IPS DF 19.7 (cell line): ENCODE measurements around the gene LXN.

Experiments used
- DNase-seq: peaks from one replicate; pipeline ENCODE4 v3.0.0-alpha.2; 2013; ENCODE audit warnings: low read depth, low spot score

The LXN gene

DNA sequence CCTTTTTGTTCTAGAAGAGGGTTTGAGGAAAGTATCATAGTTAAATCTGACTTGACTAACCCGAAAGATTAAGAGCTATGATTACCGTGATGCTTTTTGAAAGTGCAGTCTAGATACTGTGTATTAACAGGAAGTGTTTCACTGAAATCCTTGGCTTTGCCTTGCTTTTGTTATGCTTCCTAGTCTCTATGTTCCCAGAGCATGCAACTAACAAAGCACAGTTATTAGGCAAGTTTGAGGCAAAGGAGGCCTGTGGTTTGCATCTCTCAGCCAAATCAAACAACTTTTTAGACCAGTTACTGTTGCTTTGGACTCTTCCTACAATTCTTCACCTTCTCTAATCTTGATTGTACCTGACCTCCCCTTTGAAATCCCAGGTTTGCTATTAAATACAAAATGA, 3.9 kb downstream of the LXN start:
- no peak for DNase-seq

DNA sequence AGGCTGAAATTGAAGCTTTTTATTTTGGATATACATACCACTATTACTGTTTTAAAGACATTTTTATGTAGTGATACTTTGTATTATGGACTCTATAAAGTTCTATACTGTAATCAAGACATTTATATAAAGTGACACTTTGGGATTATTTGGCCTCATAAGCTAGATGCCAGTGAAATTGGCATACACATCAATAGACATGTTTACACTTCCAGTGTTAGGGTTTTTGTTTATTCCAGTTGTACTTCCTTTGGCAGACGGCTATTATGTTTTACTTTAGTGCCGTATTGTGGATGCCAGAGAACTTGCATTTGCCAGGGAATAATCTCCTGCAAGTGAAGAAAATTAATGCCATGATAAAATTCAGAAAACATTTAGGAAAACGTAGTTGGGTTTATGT, 6.0 kb downstream of the LXN start:
- no peak for DNase-seq

DNA sequence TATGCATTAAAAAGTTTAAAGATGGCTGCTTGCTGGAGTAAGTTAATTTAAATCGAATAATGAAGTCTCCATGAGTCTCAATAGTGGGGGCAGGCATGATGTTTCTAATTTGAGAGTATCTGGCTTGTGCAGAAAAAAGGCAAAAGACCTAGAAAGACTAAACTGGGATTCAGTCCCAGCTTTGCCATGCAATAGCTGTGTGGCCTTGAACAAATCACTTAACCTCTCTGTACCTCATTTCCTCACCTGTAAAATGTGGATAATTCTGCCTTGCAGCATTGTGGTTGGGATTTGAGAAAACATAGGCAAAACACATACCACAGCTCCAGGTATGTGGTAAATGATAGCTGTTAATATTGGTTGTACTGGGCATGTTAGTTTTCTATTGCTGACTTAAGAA, 8.6 kb downstream of the LXN start:
- DNase-seq = no peak

DNA sequence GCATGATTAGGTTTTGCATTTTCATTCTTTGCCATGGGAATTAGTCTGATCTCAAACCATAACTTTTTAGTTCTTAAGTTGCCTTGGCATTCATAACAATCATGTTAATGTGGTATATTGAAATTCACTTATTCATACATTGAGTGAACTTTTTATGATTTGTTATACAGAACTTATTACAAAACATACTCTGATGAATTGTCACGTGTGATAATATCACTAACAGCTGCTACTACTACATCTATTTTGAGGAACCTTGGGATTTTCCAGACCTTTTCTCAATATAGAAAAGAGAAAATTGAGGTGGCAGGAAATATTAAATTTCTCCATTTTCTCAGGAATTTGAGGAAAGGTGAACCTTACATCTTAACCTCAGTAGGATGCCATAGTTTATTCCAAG, 9.2 kb downstream of the LXN start:
- DNase-seq = no peak

DNA sequence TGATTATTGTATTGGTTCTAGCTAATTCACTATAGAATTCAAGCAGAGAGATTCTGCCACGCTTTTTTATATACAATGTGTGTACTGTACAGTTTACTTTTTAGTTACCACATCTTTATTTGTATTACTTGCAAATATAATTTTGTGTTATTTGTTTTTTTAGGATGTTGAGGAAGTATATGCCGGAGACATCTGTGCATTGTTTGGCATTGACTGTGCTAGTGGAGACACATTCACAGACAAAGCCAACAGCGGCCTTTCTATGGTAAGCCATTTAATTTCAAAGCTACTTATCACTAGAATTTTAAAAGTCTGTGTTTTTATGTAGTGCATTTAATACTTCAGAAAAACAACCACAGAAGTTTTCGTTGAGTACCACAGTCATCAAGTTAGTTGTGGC, 11.7 kb downstream of the LXN start:
- DNase-seq = no peak

DNA sequence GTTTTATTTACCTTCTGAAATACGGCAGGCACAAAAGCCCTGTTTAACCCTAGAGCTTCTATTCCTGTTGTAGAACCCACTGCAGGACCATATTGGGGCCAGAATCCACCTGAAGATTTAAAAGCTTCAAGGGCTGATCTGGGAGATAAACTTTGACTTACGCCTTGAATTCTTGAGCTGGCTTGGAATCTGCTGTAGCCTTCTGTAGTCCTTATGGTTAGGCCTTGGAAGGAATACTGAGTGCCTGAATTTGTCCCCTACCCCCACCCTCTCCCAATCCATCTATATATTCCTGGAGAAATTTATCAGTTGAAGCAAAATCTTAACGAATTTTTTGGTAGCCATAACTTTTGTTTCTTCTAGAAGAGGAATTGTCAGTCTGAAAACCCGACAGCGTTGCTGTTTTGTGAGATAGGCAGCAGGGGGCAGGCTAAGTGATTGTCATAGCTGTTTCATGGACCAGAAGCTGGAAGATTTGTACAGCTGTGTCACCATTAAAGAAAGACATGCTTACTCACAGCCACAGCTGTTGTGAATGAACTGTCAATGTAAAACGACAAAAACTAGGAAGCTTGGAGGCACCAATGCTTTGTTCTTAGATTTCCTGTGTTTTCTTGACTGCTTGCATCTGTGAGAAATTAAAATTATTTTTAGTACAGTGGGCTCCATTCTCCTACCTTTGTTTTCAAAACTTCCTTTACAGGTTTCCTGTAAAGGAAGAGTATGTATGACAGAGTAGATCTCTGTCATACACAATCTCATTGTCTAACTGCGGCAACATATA, 12.8 kb downstream of the LXN start:
- DNase-seq = no peak

DNA sequence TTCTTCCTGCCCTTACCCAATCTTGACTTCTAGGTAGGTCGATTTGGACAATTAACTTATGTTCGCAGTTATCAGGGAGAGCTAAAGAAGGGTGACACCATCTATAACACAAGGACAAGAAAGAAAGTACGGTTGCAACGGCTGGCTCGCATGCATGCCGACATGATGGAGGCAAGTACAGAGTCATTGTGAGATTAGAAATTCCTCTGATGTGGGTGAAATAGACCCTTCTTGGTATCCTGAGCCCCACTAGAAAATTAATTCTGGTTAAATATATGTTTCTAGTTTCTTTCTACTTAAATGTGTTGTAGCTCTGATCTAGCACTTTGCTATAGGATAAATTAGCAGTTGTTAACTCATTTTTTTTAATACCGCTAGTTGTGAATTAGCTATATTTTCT, 13.6 kb downstream of the LXN start:
- DNase-seq = no peak

DNA sequence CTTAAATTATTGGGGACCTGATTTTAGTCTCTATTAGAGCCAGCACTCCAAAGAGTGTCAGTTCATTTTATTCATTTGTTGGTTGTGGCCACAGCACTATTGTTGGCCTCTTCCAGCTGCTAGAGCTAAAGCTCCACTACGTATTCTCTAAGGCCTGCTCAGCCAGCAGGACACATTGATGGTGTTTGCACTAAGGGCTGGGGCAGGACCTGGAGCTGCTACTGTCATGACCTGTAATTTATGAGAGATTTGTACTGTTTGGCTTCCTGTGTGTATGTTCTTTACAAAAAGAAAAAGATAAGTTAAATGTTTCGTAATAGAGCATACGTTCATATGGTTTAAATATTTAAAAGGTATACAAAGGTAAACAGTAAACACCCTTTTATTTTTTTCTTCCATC, 20.0 kb downstream of the LXN start:
- DNase-seq = no peak

DNA sequence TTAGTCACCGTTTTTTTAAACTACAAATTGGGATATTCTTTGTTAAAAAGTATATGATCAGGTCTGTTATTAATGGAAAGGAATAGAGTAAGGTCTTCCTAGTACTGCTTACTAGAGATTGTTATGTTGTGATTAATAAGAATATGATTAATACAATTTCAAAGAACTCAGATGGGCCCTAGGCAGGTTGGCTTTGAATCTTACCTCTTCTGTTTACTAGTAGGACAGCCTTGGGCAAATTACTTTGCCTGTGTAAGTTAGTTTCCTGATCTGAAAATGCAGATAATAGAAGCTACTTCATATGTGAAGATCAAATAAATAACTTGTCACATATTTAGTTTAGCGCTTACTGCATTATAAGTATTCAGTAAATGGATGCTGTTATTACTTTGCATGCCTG, 21.3 kb downstream of the LXN start:
- no peak for DNase-seq

DNA sequence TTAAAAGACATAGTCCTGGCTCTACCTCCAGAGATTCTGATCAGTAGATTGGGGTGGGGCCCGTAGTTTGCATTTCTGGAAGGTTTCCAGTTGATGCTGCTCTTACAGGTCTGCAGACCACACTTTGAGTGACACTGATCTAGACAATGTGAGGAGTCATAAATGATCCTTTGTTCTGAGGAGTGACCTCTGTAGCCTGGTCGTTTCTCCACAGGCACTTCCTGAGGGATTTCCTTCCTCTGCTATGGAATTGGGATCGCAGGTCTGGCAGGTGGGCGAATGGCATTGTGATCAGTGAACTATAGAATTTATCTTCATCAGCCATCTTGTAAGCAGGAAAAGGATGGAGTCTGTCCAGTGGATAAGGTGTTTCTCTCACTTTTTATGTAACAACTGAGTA, 22.7 kb downstream of the LXN start:
- no peak for DNase-seq

DNA sequence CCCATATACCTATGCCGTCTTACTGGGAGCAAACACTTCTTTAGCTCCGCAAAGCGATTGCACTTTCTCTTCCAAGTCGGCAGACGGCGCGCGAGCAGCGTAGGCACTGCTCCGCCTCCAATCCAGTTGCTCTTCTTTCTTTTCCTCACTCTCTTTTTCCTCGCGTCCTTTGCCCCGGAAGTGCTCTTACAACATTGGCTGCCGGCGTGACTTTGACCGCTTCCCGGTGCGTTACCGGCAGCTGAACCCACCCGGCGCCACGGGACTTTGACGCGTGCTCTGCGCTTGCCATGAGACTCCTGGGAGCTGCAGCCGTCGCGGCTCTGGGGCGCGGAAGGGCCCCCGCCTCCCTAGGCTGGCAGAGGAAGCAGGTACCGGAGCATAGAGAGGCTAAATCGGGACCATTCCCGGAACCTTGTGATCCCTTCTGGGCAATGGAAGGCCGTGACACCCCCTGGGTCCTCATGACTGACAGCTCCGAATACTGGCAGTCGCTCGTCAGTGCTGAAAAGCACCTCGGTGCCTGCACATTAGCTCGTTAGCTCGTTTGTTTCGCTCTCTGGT, 28.0 kb downstream of the LXN start, which contains the start of gene GFM1:
TSS of gene GFM1 (plus strand) at position 183 of the 564 bp plus-strand sequence. CDS start at position 291, 108 bp downstream.
- DNase-seq = peak; percentile 92

DNA sequence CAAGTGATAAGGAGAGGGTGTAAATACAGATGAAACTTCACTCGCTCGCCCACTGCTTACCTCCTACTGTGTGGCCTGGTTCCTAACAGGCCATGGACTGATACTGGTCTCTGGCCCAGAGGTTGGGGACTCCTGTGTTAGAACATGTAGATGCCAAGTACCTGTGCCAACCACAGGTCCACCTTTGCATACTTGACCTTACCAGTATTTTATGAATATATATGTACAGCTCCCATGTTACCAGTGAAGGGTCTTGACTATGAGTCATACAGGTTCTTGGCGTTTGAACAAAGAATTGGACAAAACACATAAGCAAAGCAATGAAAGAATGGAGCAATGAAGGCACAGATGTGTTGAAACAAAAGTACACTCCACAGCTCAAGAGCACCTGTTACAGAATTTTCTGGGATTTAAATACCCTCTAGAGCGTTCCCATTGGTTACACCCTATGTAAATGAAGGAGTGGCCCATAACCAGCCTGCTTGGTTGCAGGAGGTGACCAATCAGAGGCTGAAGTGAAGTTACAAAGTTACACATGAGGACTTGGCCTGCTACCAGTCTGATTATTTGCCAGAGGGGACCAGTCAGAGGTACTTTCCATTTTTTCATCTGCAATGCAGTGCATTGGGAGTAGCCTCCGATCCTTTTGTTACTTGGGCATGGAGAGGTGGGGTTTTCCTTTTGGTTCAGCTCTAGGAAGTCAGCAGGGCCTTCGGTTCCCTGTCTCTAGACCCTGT, 29.8 kb downstream of the LXN start:
- DNase-seq = no peak

DNA sequence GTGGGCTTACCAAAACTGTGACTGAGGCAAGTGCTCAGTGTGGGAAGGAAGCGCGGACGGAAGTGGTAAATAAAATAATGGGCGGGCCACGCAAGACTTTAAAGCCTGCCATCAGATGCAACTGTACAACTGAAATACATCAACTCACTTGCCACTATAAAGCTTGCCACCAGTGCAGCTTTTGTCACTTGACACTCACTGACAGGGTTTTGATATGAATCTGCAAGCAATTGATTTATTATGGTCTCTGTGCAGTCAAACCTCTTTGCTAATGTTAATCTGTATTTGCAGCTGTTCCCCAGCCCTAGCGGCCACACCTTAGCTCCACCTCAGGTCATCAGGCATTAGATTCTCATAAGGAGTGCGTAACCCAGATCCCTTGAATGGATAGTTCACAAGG, 30.4 kb downstream of the LXN start:
- DNase-seq = no peak

DNA sequence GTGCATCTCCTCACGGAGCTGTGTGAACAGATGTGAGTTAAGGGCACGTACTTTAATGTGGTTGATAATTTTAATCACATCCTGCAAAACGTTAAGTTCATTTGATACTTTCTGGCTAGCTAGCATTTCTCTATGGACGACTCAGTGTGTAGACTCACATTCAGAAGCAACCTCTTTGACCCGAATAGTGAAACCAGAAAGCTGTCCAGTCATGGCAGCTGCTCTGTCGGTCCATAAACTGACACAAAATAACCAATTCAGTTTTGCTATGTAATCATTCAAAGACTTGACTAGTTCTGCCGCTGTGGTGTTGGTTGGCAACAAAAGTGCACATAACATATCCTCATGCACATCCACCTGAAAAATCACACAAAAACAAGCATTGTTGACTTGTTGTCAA, 31.8 kb downstream of the LXN start:
- no peak for DNase-seq

DNA sequence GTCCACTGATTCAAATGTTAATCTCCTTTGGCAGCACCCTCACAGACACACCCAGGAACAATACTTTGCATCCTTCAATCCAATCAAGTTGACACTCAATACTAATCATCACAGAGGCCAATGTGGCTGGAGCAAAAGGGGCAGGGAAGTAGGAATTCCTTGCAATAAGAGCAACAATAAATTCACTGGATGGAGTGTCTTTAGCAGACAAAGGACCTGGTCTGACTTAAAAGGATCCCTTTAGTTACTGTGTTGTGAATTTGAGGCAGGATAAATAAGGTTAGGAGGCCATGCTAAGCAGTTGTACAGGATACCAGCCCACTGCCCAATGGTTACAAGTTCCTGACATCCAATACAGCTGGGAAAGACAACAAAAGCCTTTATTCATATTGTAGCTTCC, 40.5 kb downstream of the LXN start:
- DNase-seq = no peak

DNA sequence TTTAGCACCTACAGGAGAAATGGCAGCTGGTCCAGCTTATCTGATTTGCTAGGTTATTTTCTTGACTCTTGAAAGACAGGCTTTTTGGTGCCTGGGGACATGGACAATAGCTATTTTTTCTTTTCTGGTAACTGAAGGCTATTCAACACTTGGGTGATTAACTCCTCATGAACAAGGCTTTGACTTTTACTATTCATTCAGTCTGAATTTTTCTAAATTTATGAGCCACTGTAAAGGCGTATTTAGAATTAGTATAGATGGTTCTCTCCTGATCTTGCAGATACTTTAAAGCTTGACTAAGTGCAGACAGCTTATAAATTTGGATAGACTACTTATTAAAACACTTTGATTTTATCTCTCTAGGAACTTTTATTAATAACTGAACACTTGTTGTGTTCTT, 46.6 kb downstream of the LXN start:
- no peak for DNase-seq

DNA sequence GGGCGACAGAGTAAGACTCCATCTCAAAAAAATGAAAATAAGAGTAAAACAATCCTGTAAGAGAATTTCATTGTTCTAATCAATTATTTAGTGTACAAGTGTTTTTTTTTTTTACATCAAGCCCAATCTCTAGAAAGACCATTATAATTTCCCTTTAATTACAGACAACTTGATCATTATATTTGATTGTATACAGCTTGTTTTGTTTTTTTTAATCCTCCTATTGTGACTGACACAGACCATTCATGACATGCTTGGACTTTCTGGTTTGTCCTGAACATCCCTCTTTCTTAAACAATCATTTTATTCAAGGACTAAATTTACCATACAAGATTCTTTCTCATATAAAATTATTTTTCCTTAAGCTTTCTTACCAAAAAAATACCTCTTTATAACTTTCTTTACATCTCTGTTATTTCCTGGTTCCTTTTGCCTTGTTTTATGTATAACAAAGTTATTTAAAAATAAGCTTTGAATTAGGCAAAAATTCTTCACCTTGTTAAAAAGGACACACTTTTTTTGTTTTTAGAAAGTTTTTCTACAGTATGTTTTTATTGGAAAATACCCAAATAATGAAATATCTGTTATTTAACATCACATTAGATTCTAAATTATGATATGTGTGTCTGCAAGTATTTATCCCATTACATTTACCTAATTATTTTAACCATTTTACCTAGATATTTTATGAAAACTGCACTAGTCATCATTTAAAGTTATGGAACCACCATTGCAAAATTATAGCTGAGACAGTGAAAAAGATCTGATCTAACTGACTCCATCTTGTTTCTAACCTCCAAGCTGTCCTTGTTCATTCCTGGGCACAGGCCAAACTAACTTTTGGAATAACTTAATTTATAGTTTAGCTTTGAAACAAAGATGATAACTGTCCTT, 54.2 kb downstream of the LXN start:
- no peak for DNase-seq
